K562 (cell line): ENCODE results near the gene GRIK2. TPM values are rescaled to one million over a fixed set of nuclear protein-coding genes. Genes with fewer than 3 reads are reported as not detected.

Experiments
- AFF1 ChIP-seq, 2 experiments: fragments of 450-650 bp; IDR thresholded peaks; 2 replicates each; pipeline ENCODE4 v1.6.1; 2018; ENCODE audit warnings: mild to moderate bottlenecking in 2 of 2, low read depth in 1 of 2; ENCODE audit not compliant: partially characterized antibody in 2 of 2
- CEBPB ChIP-seq: fragments of 450-650 bp; IDR thresholded peaks from 2 replicates; pipeline ENCODE4 v1.6.1; 2016; ENCODE audit warnings: missing genetic modification characterization, missing compliant biosample characterization
- CTBP1 ChIP-seq: fragments of 450-650 bp; IDR thresholded peaks from 2 replicates; pipeline ENCODE4 v1.6.1; 2016; ENCODE audit warnings: borderline replicate concordance
- EHMT2 ChIP-seq: fragments of 450-650 bp; IDR thresholded peaks from 2 replicates; pipeline ENCODE4 v1.6.1; 2018; ENCODE audit warnings: antibody characterized with exemption
- MIER1 ChIP-seq: fragments of 450-650 bp; IDR thresholded peaks from 2 replicates; pipeline ENCODE4 v1.6.1; 2016; ENCODE audit warnings: antibody characterized with exemption, mild to moderate bottlenecking, low read depth
- NFE2 ChIP-seq: IDR thresholded peaks from 2 replicates; pipeline ENCODE4 v1.6.1; 2014; ENCODE audit warnings: antibody characterized with exemption, low read depth
- RBM39 ChIP-seq: fragments of 200-400 bp; formaldehyde crosslinking; optimal IDR thresholded peaks from 2 replicates; pipeline ENCODE3; 2018; ENCODE audit warnings: low read depth, low read length
- REST ChIP-seq, 2 experiments: fragments of 450-650 bp; formaldehyde crosslinking in 1 of 2; IDR thresholded peaks; 2 replicates each; pipeline versions ENCODE4 v1.4.0 to v1.6.1; 2014 to 2020; ENCODE audit warnings: mild to moderate bottlenecking in 2 of 2, borderline replicate concordance in 1 of 2, low read depth in 1 of 2
- ZBTB11 ChIP-seq, 3 experiments: fragments of 200-800 bp in 1 of 3; fragments of 250-450 bp in 1 of 3; fragments of 450-650 bp in 1 of 3; sonication (Bioruptor Pico) in 1 of 3; sonication (Bioruptor generic) in 1 of 3; formaldehyde crosslinking in 1 of 3; IDR thresholded peaks; 2 replicates each; pipeline versions ENCODE4 v1.6.1 to v1.8.0; 2016 to 2022; ENCODE audit warnings: mild to moderate bottlenecking in 2 of 3, missing genetic modification characterization in 2 of 3, missing compliant biosample characterization in 1 of 3, moderate library complexity in 1 of 3
- ZNF699 ChIP-seq: fragments of 250-450 bp; sonication (Bioruptor Pico); IDR thresholded peaks from 2 replicates; pipeline ENCODE4 v1.8.0; 2021; ENCODE audit warnings: mild to moderate bottlenecking, moderate library complexity; ENCODE audit not compliant: insufficient replicate concordance
- polyA plus RNA-seq, 8 experiments: library from polyadenylated mRNA; depleted of rRNA in 4 of 8; stranded (reverse) in 5 of 8; unstranded in 3 of 8; fragments of >200 nt; fragmentation: Nextera tagmentation in 2 of 8; fragmentation: Illumina TruSeq in 1 of 8; extraction: Ambion mirVana in 2 of 8; extraction: Trizol in 1 of 8; gene quantifications; 2 replicates each; pipeline versions ENCODE4 v1.2.1 to v1.2.3, GENCODE V29; 2011 to 2014; ENCODE audit warnings: inconsistent platforms in 1 of 8, missing spikeins in 1 of 8
- total RNA-seq, 7 experiments: library from RNA; depleted of rRNA in 6 of 7; stranded (reverse); fragments of >200 nt in 6 of 7; fragmentation: Illumina TruSeq in 2 of 7; extraction: Trizol in 2 of 7; gene quantifications; 2 replicates each; pipeline versions ENCODE4 v1.2.1 to v1.2.3, GENCODE V29; 2011 to 2021; ENCODE audit warnings: low replicate concordance in 1 of 7

The GRIK2 gene
- total and polyA plus RNA-seq, 9 of the 15 experiments (the other 6 are each of a cell fraction or from before 2014, with no cell fraction given), result not detected

- TF ChIP-seq REST (IDR thresholded peaks at IDR 0.05; ENCODE audit: borderline replicate concordance), result peak; percentile 97
- peak; percentile 91 for TF ChIP-seq REST (CRISPR knock-in tag; IDR thresholded peaks at IDR 0.05; ENCODE audit: low read depth)
- TF ChIP-seq EHMT2, result peak; percentile 92
- TF ChIP-seq AFF1 (IDR thresholded peaks at IDR 0.05; ENCODE audit: low read depth in 1 of 2, partially characterized antibody in 2 of 2), result peak in 1 of 2 experiments; percentile 28
- 0 out of 2 replicates have a peak, but pooled peaks have one; percentile 25 for TF ChIP-seq CEBPB (tag)
- peak; percentile 85 for TF ChIP-seq MIER1
- no peak for TF ChIP-seq NFE2
- no peak for TF ChIP-seq RBM39
- TF ChIP-seq ZNF699 (CRISPR knock-in tag), result no peak
- no peak for TF ChIP-seq CTBP1
- TF ChIP-seq ZBTB11 (CRISPR knock-in tag; IDR thresholded peaks at IDR 0.05), result no peak
Observed at GRCh38 chr6:101396548-101397173, 3.2 kb downstream of the GRIK2 start (continued).
